ENCODE results near the gene PRRX2. TPM values are rescaled to one million over a fixed set of nuclear protein-coding genes. Genes with fewer than 3 reads are reported as not detected.

PRRX2 gene
- total RNA-seq, 1 experiment from 2014 or later: 12.7 TPM

- H3K9me3 ChIP-seq (ENCODE audit: low read depth, low read length, poor library complexity, severe bottlenecking): no peaks in the 10 kb centered on the region
- no peak overlapping the region for H3K27ac ChIP-seq (ENCODE audit: low read depth, low read length, poor library complexity, severe bottlenecking)
- intact Hi-C loops (cut with micrococcal nuclease; ENCODE audit: unreplicated experiment): no loop called here
- no peak for TF ChIP-seq CTCF (conservative IDR thresholded peaks at IDR 0.05; ENCODE audit: low read depth, low read length)
- no peak for TF ChIP-seq EZH2 (IDR thresholded peaks at IDR 0.05; ENCODE audit: borderline replicate concordance, low read depth, low read length, poor library complexity, severe bottlenecking)
- no peaks in the 10 kb centered on the region for H3K27me3 ChIP-seq (replicated peaks; ENCODE audit: insufficient read depth, low read depth, low read length, poor library complexity)
- no peaks in the 10 kb centered on the region for H3K36me3 ChIP-seq (ENCODE audit: insufficient read depth, low read length, poor library complexity, severe bottlenecking)
- no peak for DNase-seq (ENCODE audit: low spot score)
- H3K4me3 ChIP-seq (ENCODE audit: low read depth, low read length, poor library complexity, severe bottlenecking): no peak overlapping the region
- no TSS peak for BruUV-seq (replicated peaks)
- H3K4me1 ChIP-seq (ENCODE audit: insufficient read depth, low read length, poor library complexity, severe bottlenecking): no peaks in the 10 kb centered on the region
- POLR2A ChIA-PET (ENCODE audit: low non-redundant PET): no interaction called here
- CTCF ChIA-PET: no interaction called here
These were observed 23.0 kb downstream of the PRRX2 start for GRCh38 chr9:129688285-129689043.

GRCh38 chr9:129692534-129692933, 27.1 kb downstream of the PRRX2 start:
- intact Hi-C loops (cut with micrococcal nuclease; ENCODE audit: unreplicated experiment): no loop called here
- Histone ChIP-seq H3K27me3 (replicated peaks; ENCODE audit: insufficient read depth, low read depth, low read length, poor library complexity) (no peaks in the 10 kb centered on the region), H3K27ac (ENCODE audit: low read depth, low read length, poor library complexity, severe bottlenecking) (no peak overlapping the region), H3K4me1 (ENCODE audit: insufficient read depth, low read length, poor library complexity, severe bottlenecking) (peaks cover 11% of the 10 kb centered on the region), H3K4me3 (ENCODE audit: low read depth, low read length, poor library complexity, severe bottlenecking) (no peak overlapping the region), H3K36me3 (ENCODE audit: insufficient read depth, low read length, poor library complexity, severe bottlenecking) (no peaks in the 10 kb centered on the region), H3K9me3 (ENCODE audit: low read depth, low read length, poor library complexity, severe bottlenecking) (no peaks in the 10 kb centered on the region)
- no peak for DNase-seq (ENCODE audit: low spot score)
- no peak for TF ChIP-seq CTCF (conservative IDR thresholded peaks at IDR 0.05; ENCODE audit: low read depth, low read length)
- no peak for TF ChIP-seq EZH2 (IDR thresholded peaks at IDR 0.05; ENCODE audit: borderline replicate concordance, low read depth, low read length, poor library complexity, severe bottlenecking)
- CTCF ChIA-PET: no interaction called here
- no TSS peak for BruUV-seq (replicated peaks)
- POLR2A ChIA-PET (ENCODE audit: low non-redundant PET): no interaction called here

- H3K4me1 ChIP-seq (ENCODE audit: insufficient read depth, low read length, poor library complexity, severe bottlenecking): peaks cover 22% of the 10 kb centered on the region
- POLR2A ChIA-PET (ENCODE audit: low non-redundant PET): no interaction called here
These were observed 28.3 kb downstream of the PRRX2 start for GRCh38 chr9:129693741-129694140.

More at GRCh38 chr9:129693741-129694140, 28.3 kb downstream of the PRRX2 start:
- TF ChIP-seq EZH2 (IDR thresholded peaks at IDR 0.05; ENCODE audit: borderline replicate concordance, low read depth, low read length, poor library complexity, severe bottlenecking) (no peak), CTCF (conservative IDR thresholded peaks at IDR 0.05; ENCODE audit: low read depth, low read length) (no peak)
- no peaks in the 10 kb centered on the region for H3K27me3 ChIP-seq (replicated peaks; ENCODE audit: insufficient read depth, low read depth, low read length, poor library complexity)
- no TSS peak for BruUV-seq (replicated peaks)
- no peak for DNase-seq (ENCODE audit: low spot score)
- H3K4me3 ChIP-seq (ENCODE audit: low read depth, low read length, poor library complexity, severe bottlenecking): no peak overlapping the region
- CTCF ChIA-PET: no interaction called here
- no peaks in the 10 kb centered on the region for H3K9me3 ChIP-seq (ENCODE audit: low read depth, low read length, poor library complexity, severe bottlenecking)
- H3K27ac ChIP-seq (ENCODE audit: low read depth, low read length, poor library complexity, severe bottlenecking): no peak overlapping the region
- no peaks in the 10 kb centered on the region for H3K36me3 ChIP-seq (ENCODE audit: insufficient read depth, low read length, poor library complexity, severe bottlenecking)
- intact Hi-C loops (cut with micrococcal nuclease; ENCODE audit: unreplicated experiment): no loop called here
